GM18499 (cell line): ENCODE data around the gene VASH2.
"Not testable (repeated sequence)": the region's sequence is repeated elsewhere in the genome, so short reads cannot be mapped to it uniquely, and the experiment has no call there.

Source experiments
- ATAC-seq: cut with Tn5 transposase; IDR thresholded peaks from one replicate; pipeline ENCODE4 v1.9.1; 2021; ENCODE audit warnings: moderate number of reproducible peaks; ENCODE audit not compliant: insufficient read depth, unreplicated experiment

The VASH2 gene

DNA sequence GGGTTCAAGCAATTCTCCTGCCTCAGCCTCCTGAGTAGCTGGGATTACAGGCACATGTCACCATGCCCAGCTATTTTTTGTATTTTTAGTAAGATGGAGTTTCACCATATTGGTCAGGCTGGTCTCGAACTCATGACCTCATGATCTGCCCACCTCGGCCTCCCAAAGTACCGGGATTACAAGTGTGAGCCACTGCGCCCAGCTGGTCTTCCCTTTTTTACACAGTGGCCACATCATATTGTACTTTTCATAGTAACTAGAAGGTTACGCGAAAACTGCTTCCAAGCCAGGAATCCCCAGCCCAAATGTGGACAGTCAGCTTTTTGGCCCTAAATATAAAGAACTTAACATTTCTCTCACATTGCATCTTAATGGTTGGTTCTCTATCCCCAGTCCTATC is 4.2 kb downstream of the VASH2 start:
- no peak for ATAC-seq

DNA sequence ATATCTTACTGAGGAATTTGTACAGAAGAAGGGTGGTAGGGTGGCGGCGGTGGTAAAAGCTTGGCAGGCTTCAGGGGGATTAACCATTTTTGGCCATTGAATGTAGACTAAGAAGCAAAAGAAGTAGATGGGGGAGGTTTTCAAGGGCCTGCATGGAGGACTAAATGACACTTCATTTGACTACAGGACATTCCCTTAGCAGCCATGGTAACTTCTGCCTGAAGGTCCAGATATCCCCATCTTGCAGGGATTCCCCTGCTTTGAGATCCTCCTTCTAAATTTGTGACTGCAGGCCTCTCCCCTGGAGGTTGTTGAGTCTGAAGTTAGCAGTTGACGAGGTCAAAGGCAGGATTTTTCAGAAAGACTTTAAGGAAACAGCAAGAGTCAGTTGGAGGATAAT is 4.8 kb downstream of the VASH2 start:
- ATAC-seq, result no peak

DNA sequence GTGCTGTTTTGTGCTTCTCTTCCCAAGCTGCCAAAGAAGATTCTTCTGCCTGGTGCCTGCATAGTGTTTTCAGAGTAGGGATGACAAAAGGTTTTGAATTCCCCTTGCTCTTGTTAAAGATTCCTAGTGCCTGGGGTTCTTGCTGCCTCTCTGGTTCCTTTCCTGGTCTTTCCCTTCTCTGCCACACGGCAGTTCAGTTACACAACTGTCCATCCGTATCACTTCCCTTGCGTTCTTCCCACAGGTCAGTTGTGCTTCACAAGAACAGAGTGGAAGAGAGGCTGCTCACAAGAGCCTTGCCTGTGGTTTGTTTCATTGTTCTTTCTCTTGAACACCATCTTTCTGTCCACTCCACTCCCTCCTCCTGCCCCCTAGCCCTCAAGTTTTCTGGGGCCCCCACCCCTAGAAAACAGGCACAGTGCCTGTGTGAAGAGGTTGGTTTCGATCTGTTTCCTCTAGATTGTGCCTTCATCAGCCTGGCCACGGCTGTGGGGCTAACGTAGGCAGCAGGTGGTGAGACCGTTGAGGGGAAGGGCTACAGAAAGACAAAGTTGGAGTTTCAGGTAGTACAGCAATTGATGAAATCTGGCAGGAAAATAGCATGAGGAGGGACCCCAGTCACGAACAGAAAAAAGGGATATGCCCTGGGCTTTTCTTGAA is 5.8 kb downstream of the VASH2 start:
- no peak for ATAC-seq

DNA sequence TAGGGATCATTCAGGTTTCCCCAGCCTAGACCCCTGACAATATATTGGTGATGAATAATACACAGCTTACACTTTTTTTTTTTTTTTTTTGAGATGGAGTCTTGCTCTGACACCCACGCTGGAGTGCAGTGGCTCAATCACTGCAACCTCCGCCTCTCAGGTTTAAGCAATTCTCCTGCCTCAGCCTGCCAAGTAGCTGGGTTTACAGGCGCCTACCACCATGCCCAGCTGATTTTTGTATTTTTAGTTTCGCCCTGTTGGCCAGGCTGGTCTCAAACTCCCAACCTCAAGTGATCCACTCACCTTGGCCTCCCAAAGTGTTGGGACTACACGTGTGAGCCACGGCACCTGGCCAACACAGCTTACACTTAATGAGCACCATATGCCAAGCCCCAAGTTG is 7.2 kb downstream of the VASH2 start:
- ATAC-seq, result no peak

DNA sequence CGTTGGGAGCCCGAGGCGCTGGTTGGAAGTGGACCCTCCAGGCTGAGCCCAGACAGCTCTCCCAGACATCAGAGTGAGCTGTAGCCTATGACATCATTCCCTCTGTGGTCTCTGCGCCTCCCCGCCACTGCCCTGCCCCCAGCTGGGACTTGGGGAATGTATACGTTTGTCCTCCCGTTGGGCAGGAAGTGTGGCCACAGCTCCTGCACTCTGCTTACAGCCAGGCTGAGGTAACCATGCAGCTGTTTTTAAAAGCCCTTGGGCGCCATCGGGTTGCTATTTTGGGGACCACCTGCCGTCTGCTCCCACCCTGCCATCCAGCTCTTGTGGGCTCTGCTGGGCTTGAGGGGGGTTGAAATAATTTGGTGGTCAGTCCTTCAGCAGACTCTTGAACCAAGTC is 7.8 kb downstream of the VASH2 start:
- no peak for ATAC-seq

DNA sequence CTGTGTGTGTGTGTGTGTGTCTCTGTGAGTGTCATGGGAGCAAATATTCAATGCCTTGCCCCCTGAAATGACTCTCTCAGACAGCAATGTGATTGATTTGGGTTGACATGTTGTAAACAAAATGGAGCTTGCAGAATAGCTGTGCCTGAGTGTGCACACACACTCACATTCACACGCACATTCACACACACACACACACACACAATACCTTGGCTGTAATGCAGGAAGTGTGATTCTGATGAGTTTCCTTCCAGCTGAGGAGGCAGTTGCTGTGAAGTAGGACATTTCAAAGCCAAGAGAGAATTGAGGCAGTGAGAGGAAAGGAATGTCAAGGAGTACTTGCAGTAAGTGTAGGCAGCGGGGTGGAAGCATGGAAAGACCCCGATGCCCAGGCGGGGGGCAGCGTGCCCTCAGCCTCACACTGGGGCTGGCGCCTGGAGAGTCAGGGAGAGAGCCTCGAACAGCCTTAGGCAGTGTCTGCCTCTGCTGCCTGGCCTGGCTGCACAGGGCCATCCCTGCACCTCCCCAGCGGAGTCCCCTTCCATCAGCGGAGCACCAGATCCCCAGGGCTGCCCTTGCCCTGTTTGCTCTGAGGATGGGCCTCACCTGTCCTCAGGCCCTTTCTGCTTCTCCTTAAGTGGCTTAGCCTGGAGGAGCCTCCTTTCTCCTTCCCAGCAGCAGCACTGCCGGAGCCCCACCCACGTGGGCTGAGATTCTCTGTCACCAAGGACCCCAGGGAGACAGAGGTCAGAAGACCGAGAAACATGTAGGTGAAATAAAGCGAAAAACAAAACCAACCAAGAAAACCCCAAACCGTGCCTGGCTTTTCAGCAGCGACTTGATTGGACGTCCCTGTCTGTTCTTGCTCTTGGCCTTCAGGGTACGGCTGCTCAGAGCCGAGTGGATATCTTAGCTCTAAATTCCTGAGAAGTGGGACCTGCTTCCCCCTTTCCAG is 9.2 kb downstream of the VASH2 start:
- peak; percentile 77 for ATAC-seq

DNA sequence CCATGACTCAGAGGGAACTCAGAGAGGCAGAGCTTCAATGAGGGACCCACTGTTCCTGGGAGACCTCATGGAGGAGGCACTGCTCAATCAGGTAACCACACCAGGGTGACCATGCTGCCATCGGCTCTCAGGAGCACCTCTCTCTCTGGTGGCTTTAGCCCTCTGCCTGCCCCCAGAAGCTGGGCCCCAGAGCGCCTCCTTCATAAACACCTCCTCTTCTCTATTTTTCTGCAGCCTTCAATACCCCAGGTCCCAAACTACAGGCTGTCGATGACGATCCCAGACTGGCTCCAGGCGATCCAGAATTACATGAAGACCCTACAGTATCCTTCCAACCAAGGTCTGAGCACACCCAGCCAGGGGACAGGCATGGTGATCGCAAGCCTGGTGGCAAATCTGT is 10.6 kb downstream of the VASH2 start:
- ATAC-seq, result no peak

DNA sequence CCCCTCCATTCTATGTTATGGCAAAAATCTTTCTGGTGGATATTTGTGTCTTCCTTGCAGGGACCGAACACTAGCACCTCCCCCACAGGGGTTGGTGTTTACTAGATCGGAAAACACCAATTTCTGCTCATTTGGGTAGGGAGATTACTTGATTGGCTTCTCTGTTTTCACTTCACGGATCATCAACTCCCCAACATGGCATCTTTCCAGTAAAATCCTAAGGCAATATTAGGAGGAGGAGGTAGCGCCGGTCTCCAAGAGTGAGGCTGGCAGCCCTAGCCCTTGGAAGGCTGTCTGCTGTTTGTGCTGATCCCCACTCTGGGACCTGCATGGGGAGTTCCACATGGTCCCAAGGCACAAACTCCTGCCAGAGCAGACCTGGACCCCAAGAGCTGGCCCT is 12.2 kb downstream of the VASH2 start:
- ATAC-seq, result no peak

DNA sequence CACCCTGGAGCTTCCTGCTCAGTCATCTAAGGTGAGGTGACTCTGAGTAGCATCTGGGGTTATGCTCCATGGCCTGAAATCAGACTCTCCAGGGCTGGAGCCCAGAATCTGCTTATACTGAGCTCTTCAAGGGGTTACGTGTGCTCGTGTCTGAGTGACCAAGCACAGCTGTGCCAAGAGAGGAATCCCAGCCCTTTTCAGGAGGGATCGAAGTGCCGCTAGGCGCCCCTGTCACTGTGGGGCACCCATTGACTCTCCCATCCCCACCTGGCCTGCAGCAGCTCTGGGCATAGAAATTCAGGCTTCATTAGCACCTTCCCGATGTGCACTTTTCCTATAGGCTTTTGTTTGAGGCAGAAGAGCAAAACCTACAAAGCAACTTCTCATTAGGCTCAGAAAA is 13.8 kb downstream of the VASH2 start:
- ATAC-seq, result no peak

DNA sequence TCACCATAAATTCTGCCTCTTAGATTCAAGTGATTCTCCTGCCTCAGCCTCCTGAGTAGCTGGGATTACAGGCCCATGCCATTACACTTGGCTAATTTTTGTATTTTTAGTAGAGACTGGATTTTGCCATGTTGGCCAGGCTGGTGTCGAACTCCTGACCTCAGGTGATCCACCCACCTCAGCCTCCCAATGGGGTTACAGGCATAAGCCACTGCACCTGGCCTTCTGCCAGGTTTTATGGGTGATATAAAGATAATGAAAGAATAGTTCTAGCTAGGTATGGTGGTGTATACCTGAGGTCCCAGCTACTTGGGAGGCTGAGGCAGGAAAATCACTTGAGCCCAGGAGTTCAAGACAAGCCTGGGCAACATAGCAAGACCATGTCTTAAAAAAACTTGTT is 14.7 kb downstream of the VASH2 start:
- not testable (repeated sequence) for ATAC-seq

DNA sequence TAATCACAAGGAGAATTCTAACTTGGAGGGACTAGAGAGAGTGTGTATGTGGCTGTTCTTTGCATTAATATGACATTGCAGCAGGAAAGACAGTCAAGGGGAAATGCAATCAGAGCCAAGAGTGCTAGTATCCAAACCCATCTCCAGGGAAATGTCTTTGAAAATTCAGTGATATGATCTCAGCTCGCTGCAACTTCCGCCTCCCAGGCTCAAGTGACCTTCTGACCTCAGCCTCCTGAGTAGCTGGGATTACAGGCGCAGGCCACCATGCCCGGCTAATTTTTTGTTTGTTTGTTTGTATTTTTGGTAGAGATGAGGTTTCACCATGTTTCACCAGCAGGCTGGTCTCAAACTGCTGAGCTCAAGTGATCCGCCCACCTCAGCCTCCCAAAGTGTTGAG is 16.3 kb downstream of the VASH2 start:
- ATAC-seq, result no peak

DNA sequence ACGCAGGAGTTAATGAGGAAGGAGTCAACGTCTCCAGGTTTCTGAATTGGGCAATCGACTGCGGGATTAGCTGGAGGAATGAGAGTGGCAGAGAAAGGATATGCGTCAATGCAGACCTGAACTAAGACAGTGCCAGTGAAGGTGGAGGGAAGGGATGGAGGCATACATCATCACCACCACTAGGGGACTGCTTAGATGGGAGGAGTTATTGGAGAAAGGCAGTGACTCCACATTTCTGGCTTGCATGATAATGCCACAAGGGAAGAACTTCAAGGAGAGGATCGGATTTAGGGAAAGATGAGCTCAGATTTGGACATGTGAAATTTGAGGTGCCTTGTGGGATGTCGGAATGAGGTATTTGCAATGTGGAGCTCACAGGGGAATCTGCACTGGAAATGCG is 17.5 kb downstream of the VASH2 start:
- ATAC-seq, result no peak

DNA sequence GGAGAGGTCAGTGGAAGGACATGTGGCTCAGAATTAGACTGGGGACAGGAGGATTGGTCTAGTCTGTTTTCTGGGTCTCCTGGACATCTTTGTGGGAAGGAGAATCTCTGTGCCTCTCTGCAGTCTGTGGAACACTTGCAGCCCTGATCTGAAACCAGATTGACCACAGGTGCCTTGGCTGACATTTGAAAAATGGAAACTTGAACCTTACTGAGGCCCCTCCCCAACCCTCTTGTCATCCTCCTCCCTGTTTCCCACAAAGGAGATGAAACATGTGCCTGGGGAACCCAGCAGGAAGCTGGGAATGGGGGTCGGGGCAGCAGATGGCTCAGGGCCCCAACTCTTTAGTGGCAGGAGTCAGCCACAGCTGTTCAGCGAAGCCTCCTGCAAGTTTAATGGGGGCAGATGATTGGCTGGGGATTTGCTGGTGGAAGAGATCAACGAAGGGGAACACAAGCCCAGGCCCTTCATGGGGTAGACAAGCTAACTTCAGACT is 18.1 kb downstream of the VASH2 start:
- ATAC-seq, result no peak

DNA sequence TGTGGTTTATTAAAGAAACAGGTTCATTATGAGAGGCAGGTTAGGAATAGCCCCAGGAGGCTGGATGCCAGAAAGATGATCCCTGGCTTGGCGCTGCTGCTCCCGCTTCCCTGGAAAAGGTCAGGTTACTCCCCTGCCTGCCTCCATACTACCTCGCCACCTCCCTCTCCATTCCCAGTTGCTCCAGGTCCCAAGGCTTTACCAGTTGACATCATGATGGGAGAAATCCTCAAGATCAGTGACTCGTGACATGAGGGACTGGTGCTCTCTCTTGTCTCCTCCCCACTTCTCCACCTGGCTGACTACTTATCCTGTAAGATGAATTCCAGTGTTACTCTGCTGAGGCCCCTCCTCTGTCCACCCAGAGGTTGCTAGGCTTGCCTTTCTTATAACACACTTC is 19.7 kb downstream of the VASH2 start:
- ATAC-seq, result no peak

DNA sequence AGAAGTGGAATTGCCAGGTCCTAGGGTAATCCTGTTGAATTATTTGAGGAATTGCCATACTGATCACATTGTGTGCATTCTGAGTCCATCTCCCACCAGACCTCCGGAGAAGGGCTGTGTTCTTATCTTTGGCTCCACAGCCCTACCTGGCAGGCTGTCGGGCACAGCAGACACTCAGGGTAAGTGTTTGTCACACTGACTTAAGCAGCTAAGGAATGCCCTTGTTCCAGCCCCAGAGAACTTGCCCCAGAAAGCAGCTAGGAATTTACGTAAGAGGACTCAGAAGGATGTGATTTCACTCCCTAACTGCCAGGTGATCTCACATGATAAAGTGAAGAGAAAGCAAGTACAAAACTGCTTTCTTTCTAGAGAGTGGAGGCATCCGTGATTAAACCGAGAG is 21.0 kb downstream of the VASH2 start:
- no peak for ATAC-seq

DNA sequence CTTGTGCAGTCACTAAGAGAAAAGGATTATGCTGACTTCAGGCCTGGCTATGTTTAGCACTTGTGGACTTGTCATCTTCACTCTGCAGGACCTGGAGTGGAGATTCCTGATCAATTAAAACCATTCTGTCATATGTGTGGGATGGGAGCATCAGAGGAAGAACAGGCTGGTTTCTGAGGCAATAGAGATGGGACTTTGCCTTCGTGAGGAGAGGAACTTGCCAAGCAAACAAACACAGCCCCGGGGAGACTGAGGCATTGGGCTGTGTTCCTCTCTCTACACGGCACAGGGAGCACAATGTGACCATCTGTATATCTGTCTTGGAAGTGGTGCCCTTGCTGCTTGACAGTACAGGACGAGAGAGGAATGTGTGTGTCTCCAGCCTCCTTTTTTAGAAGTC is 23.1 kb downstream of the VASH2 start:
- no peak for ATAC-seq

DNA sequence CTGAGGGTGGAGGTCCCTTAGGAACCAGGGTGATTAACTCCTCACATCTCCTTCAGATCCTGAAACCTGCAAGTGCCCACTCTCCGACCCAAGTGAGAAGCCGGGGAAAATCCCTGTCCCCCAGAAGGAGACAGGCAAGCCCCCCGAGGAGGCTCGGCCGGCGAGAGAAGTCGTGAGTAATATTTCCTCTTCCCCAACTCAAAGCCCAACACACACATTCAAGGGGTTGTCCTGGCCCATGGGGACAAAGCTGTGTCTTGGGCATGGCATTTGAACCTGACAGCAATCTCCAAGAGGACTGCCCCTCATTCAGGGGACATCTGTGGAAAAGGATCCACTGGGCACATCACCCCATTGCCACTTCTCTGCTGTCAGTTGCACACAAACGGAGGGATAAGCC is 23.6 kb downstream of the VASH2 start:
- no peak for ATAC-seq

DNA sequence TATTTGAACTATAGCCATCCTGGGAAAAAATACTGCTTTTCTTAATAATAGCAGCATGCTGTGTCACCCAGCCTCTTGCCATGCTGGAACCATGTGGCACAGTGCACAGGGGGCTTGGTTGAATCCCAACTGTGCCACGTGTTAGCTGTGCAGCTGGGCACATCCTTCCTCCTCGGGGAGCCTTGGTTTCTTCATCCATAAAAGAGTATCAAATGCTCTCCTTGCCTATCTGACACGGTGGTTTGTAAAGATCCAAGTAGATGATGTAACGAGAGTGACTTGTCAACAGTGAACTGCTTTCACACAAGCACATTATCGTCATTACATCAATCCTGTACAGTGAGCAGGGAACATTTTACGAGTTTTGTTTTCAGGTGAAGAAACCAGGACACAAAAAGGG is 24.4 kb downstream of the VASH2 start:
- no peak for ATAC-seq

DNA sequence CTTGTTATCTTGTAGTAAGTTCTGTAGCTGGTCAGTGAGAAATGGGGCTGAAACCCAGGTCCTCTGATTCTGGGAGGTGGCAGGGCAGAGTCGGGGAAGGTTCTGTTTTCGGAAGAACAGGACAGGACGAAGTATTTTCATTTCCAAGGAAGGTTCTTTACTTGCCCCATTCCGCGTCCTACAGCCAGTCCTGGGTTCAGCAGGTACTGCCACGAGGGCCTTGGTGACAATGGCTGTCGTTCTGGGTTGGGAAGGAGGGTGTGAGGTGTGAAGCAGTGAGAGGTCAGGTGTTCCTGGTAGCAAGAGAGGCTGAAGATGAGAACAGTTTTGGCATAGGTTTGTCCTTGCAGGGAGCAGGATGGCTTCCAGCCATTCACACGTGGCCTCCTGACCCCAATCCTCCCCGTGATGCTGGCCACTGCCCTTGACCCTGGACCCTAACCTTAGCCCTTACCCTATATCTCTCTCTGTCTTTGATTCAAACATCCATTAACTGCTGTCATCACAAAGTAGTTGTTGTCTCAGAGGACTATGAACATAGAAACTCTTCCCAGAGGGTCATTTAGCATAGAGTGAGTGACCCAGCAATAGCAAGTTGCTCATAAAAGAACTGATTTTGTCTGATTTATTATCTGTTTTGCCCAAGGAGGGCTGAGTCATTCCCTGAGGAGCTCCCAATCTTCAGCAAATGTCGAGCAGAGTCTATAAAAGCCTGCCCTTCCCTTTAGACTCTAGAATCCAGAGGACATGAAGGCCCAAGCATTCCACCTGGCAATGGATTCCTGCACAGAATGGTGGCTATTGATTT is 25.0 kb downstream of the VASH2 start:
- ATAC-seq, result no peak

DNA sequence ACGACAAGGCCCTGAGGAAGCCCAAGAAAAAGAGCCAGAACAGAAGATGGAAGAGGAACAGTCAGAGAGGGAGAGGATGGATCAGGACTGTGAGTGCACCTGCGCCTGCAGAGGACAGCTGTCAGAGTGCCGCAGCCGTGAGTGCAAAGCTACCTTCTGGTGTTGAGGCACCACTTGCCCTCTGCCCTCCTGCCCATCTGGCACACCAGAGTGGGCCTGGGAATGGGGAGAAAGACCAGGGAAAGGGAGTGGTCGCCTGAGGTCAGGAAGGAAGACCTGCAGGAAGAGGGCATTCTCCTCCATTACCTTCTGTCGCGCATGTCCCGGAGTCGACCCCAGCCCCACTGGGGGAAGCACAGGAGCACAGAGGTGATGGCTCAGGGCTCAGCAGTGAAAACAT is 26.2 kb downstream of the VASH2 start:
- ATAC-seq, result no peak
